ENCODE measurements around the gene OPCML.

- no peak for TF ChIP-seq ZNF8 (CRISPR knock-in tag; IDR thresholded peaks at IDR 0.05)
- no peak for TF ChIP-seq ZNF70 (CRISPR knock-in tag; IDR thresholded peaks at IDR 0.05)
- TF ChIP-seq PATZ1 (CRISPR knock-in tag; IDR thresholded peaks at IDR 0.05; ENCODE audit: borderline replicate concordance), result no peak
- TF ChIP-seq PPARA (CRISPR knock-in tag; IDR thresholded peaks at IDR 0.05; ENCODE audit: borderline replicate concordance), result no peak
- TF ChIP-seq BACH2 (CRISPR knock-in tag; IDR thresholded peaks at IDR 0.05; ENCODE audit: borderline replicate concordance), result no peak
- no peak for TF ChIP-seq CSDC2 (CRISPR knock-in tag; IDR thresholded peaks at IDR 0.05)
- TF ChIP-seq ZC3H10 (CRISPR knock-in tag; IDR thresholded peaks at IDR 0.05), result no peak
- no peak for TF ChIP-seq ZFP30 (CRISPR knock-in tag; IDR thresholded peaks at IDR 0.05)
- TF ChIP-seq CREB5 (CRISPR knock-in tag; IDR thresholded peaks at IDR 0.05; ENCODE audit: low read depth), result no peak
- TF ChIP-seq ZFP3 (CRISPR knock-in tag; IDR thresholded peaks at IDR 0.05), result no peak
- TF ChIP-seq ESRRG (CRISPR knock-in tag; IDR thresholded peaks at IDR 0.05), result no peak
- no peak for TF ChIP-seq TOX (CRISPR knock-in tag; IDR thresholded peaks at IDR 0.05; ENCODE audit: borderline replicate concordance)
Observed at GRCh38 chr11:132771746-132772145, 760.6 kb downstream of the OPCML start.

All from SK-N-SH treated with all-trans-retinoic acid at 6 μM for 48 hours (cell line).